Central memory CD8-positive, alpha-beta T cell (primary cell): Measurements from ENCODE around the gene GINS1.

Experiments
- ATAC-seq: fragments of 150-1000 bp; cut with Tn5 transposase; replicated peaks from 2 replicates; pipeline ENCODE4 v1.10.0; 2022; ENCODE audit warnings: mild to moderate bottlenecking, moderate FRiP score, moderate number of reproducible peaks; ENCODE audit not compliant: poor library complexity, severe bottlenecking; ENCODE audit errors: extremely low read depth
- DNase-seq, 2 donors: peaks; one replicate each; pipeline ENCODE4 v3.0.0; 2021; ENCODE audit warnings: low spot score in 2 of 2
- H3K27ac Mint-ChIP-seq: one replicate; pipeline ENCODE4 v1.8.0; 2022; ENCODE audit warnings: low read depth, mild to moderate bottlenecking, moderate library complexity, mixed read lengths
- H3K27me3 Mint-ChIP-seq: one replicate; pipeline ENCODE4 v1.8.0; 2022; ENCODE audit warnings: mixed read lengths
- H3K36me3 Mint-ChIP-seq: one replicate; pipeline ENCODE4 v1.8.0; 2022; ENCODE audit warnings: mild to moderate bottlenecking, moderate library complexity, mixed read lengths; ENCODE audit not compliant: insufficient read depth
- H3K4me1 Mint-ChIP-seq: one replicate; pipeline ENCODE4 v1.8.0; 2022; ENCODE audit warnings: mixed read lengths
- H3K4me3 Mint-ChIP-seq: one replicate; pipeline ENCODE4 v1.8.0; 2022; ENCODE audit warnings: mild to moderate bottlenecking, moderate library complexity, mixed read lengths
- H3K9me3 Mint-ChIP-seq: one replicate; pipeline ENCODE4 v1.8.0; 2022; ENCODE audit warnings: mixed read lengths

Gene GINS1

GRCh38 chr20:25478889-25479568 lies 71.6 kb downstream of the GINS1 start:
- no peaks in the 10 kb centered on the region for H3K36me3 Mint-ChIP-seq

GRCh38 chr20:25479638-25480037 lies 72.2 kb downstream of the GINS1 start:
- H3K4me1 Mint-ChIP-seq: peaks cover 11% of the 10 kb centered on the region
- peaks cover 11% of the 10 kb centered on the region for H3K27me3 Mint-ChIP-seq
- DNase-seq: no peak
- no peaks in the 10 kb centered on the region for H3K9me3 Mint-ChIP-seq
- H3K27ac Mint-ChIP-seq: no peak overlapping the region
- no peak overlapping the region for H3K4me3 Mint-ChIP-seq
- H3K36me3 Mint-ChIP-seq: no peaks in the 10 kb centered on the region
- no peak for ATAC-seq

More at GRCh38 chr20:25478889-25479568, 71.6 kb downstream of the GINS1 start:
- Mint-ChIP-seq H3K4me1 (peaks cover 5% of the 10 kb centered on the region), H3K9me3 (no peaks in the 10 kb centered on the region), H3K4me3 (no peak overlapping the region), H3K27ac (no peak overlapping the region), H3K27me3 (peaks cover 7% of the 10 kb centered on the region)
- ATAC-seq: no peak
- DNase-seq: no peak

- DNase-seq: no peak
- no peak overlapping the region for H3K27ac Mint-ChIP-seq
- no peak overlapping the region for H3K4me3 Mint-ChIP-seq
- H3K9me3 Mint-ChIP-seq: no peaks in the 10 kb centered on the region
- peaks cover 16% of the 10 kb centered on the region for H3K4me1 Mint-ChIP-seq
- ATAC-seq: no peak
- no peaks in the 10 kb centered on the region for H3K36me3 Mint-ChIP-seq
- H3K27me3 Mint-ChIP-seq: peaks cover 11% of the 10 kb centered on the region
Observed at GRCh38 chr20:25480156-25480555, 72.7 kb downstream of the GINS1 start.

GRCh38 chr20:25480797-25481196 lies 73.3 kb downstream of the GINS1 start:
- no peak for ATAC-seq
- no peaks in the 10 kb centered on the region for H3K36me3 Mint-ChIP-seq
- no peak overlapping the region for H3K4me3 Mint-ChIP-seq
- H3K9me3 Mint-ChIP-seq: no peaks in the 10 kb centered on the region
- H3K27me3 Mint-ChIP-seq: peaks cover 11% of the 10 kb centered on the region
- H3K4me1 Mint-ChIP-seq: peaks cover 17% of the 10 kb centered on the region
- no peak for DNase-seq
- H3K27ac Mint-ChIP-seq: no peak overlapping the region

GRCh38 chr20:25481235-25481917 lies 73.9 kb downstream of the GINS1 start:
- H3K27me3 Mint-ChIP-seq: peaks cover 11% of the 10 kb centered on the region

GRCh38 chr20:25481918-25482253 lies 74.4 kb downstream of the GINS1 start:
- H3K27ac Mint-ChIP-seq: no peak overlapping the region
- no peak overlapping the region for H3K4me3 Mint-ChIP-seq
- ATAC-seq (no peak), DNase-seq (no peak)
- peaks cover 11% of the 10 kb centered on the region for H3K27me3 Mint-ChIP-seq
- no peaks in the 10 kb centered on the region for H3K36me3 Mint-ChIP-seq
- peaks cover 23% of the 10 kb centered on the region for H3K4me1 Mint-ChIP-seq
- no peaks in the 10 kb centered on the region for H3K9me3 Mint-ChIP-seq

More at GRCh38 chr20:25481235-25481917, 73.9 kb downstream of the GINS1 start:
- DNase-seq (no peak), ATAC-seq (no peak)
- Mint-ChIP-seq H3K36me3 (no peaks in the 10 kb centered on the region), H3K9me3 (no peaks in the 10 kb centered on the region), H3K4me3 (no peak overlapping the region), H3K27ac (no peak overlapping the region), H3K4me1 (peaks cover 21% of the 10 kb centered on the region)

GRCh38 chr20:25483431-25484132 lies 76.1 kb downstream of the GINS1 start:
- H3K4me1 Mint-ChIP-seq: peaks cover 23% of the 10 kb centered on the region
- no peak for DNase-seq
- no peak overlapping the region for H3K4me3 Mint-ChIP-seq
- H3K36me3 Mint-ChIP-seq: no peaks in the 10 kb centered on the region
- H3K9me3 Mint-ChIP-seq: no peaks in the 10 kb centered on the region
- H3K27ac Mint-ChIP-seq: no peak overlapping the region
- no peak for ATAC-seq
- peaks cover 11% of the 10 kb centered on the region for H3K27me3 Mint-ChIP-seq

- Mint-ChIP-seq H3K27me3 (peaks cover 11% of the 10 kb centered on the region), H3K9me3 (no peaks in the 10 kb centered on the region), H3K4me1 (peaks cover 23% of the 10 kb centered on the region), H3K36me3 (no peaks in the 10 kb centered on the region), H3K4me3 (no peak overlapping the region), H3K27ac (no peak overlapping the region)
- DNase-seq (no peak), ATAC-seq (no peak)
Observed at GRCh38 chr20:25484224-25484846, 76.9 kb downstream of the GINS1 start.

GRCh38 chr20:25484911-25485511 lies 77.5 kb downstream of the GINS1 start:
- DNase-seq: no peak
- no peak for ATAC-seq
- no peaks in the 10 kb centered on the region for H3K36me3 Mint-ChIP-seq
- H3K4me3 Mint-ChIP-seq: no peak overlapping the region
- H3K27ac Mint-ChIP-seq: no peak overlapping the region
- peaks cover 23% of the 10 kb centered on the region for H3K4me1 Mint-ChIP-seq
- peaks cover 11% of the 10 kb centered on the region for H3K27me3 Mint-ChIP-seq
- no peaks in the 10 kb centered on the region for H3K9me3 Mint-ChIP-seq

GRCh38 chr20:25485872-25486271 lies 78.4 kb downstream of the GINS1 start:
- no peak for DNase-seq
- H3K27me3 Mint-ChIP-seq: peaks cover 11% of the 10 kb centered on the region
- ATAC-seq: no peak
- no peak overlapping the region for H3K4me3 Mint-ChIP-seq
- H3K27ac Mint-ChIP-seq: no peak overlapping the region
- H3K4me1 Mint-ChIP-seq: peaks cover 23% of the 10 kb centered on the region
- H3K36me3 Mint-ChIP-seq: no peaks in the 10 kb centered on the region
- H3K9me3 Mint-ChIP-seq: no peaks in the 10 kb centered on the region

- ATAC-seq: no peak
- Mint-ChIP-seq H3K9me3 (no peaks in the 10 kb centered on the region), H3K36me3 (no peaks in the 10 kb centered on the region), H3K27ac (no peak overlapping the region), H3K4me1 (peaks cover 23% of the 10 kb centered on the region), H3K4me3 (no peak overlapping the region), H3K27me3 (peaks cover 12% of the 10 kb centered on the region)
- DNase-seq: no peak
Observed at GRCh38 chr20:25486377-25486776, 78.9 kb downstream of the GINS1 start.

GRCh38 chr20:25487306-25487705 lies 79.8 kb downstream of the GINS1 start:
- H3K9me3 Mint-ChIP-seq: no peaks in the 10 kb centered on the region
- peaks cover 20% of the 10 kb centered on the region for H3K27me3 Mint-ChIP-seq
- no peaks in the 10 kb centered on the region for H3K36me3 Mint-ChIP-seq
- no peak for ATAC-seq
- H3K4me3 Mint-ChIP-seq: no peak overlapping the region
- H3K4me1 Mint-ChIP-seq: peaks cover 23% of the 10 kb centered on the region
- H3K27ac Mint-ChIP-seq: no peak overlapping the region
- DNase-seq: no peak
